AG04450 (cell line): ENCODE measurements around the gene WSCD2. TPM values are rescaled to one million over a fixed set of nuclear protein-coding genes. Genes with fewer than 3 reads are reported as not detected.

ENCODE experiments used
- CTCF ChIA-PET: fragments of 300-600, 350-600 bp; formaldehyde crosslinking; extraction: SDS; loops from one replicate; lab custom pipeline; 2022; ENCODE audit warnings: antibody characterized with exemption, inconsistent platforms; lab: Charles Lee
- POLR2A ChIA-PET: fragments of 350-600 bp; formaldehyde crosslinking; extraction: SDS; loops from one replicate; lab custom pipeline; 2021; ENCODE audit warnings: antibody characterized with exemption, inconsistent platforms; lab: Yijun Ruan, JAX
- DNase-seq: peaks from one replicate; pipeline ENCODE4 v3.0.0-alpha.2; 2011; ENCODE audit warnings: low read depth, low spot score
- H3K27ac ChIP-seq: one replicate; pipeline ENCODE4 v1.5.1; 2012; ENCODE audit warnings: low read depth, low read length, control low read depth
- H3K27me3 ChIP-seq: one replicate; pipeline ENCODE4 v1.6.0; 2012; ENCODE audit warnings: low read length; ENCODE audit not compliant: control insufficient read depth, insufficient read depth
- H3K4me3 ChIP-seq: 2 replicates; pipeline ENCODE4 v1.5.1; 2011; ENCODE audit warnings: mild to moderate bottlenecking, low read depth, low read length, control low read depth
- H3K9me3 ChIP-seq: 2 replicates; pipeline ENCODE4 v1.5.1; 2012; ENCODE audit warnings: low read length; ENCODE audit not compliant: control insufficient read depth, insufficient read depth
- CTCF ChIP-seq: IDR thresholded peaks from 2 replicates; pipeline ENCODE4 v1.5.1; 2011; ENCODE audit warnings: low read depth, low read length, control low read depth, inconsistent platforms
- polyA plus RNA-seq: library from polyadenylated mRNA; depleted of rRNA; stranded (reverse); fragments of >200 nt; gene quantifications from 2 replicates; pipeline ENCODE4 v1.2.3, GENCODE V29; 2011

WSCD2 gene
- polyA plus RNA-seq, 1 experiment, result not detected

- ChIA-PET CTCF (no interaction called here), POLR2A (no interaction called here)
- Histone ChIP-seq H3K9me3 (no peaks in the 10 kb centered on the region), H3K27ac (no peak overlapping the region), H3K4me3 (no peak overlapping the region), H3K27me3 (no peaks in the 10 kb centered on the region)
- DNase-seq, result no peak
- TF ChIP-seq CTCF, result no peak
These were observed 16.1 kb upstream of the WSCD2 start for GRCh38 chr12:108112832-108113556.

GRCh38 chr12:108115123-108116121 is 13.7 kb upstream of the WSCD2 start:
- H3K27me3 ChIP-seq, result no peaks in the 10 kb centered on the region
- no peak for DNase-seq
- TF ChIP-seq CTCF, result no peak
- no peak overlapping the region for H3K4me3 ChIP-seq
- no peaks in the 10 kb centered on the region for H3K9me3 ChIP-seq
- no peak overlapping the region for H3K27ac ChIP-seq
- CTCF ChIA-PET, result no interaction called here
- POLR2A ChIA-PET, result no interaction called here

- Histone ChIP-seq H3K27me3 (no peaks in the 10 kb centered on the region), H3K4me3 (no peak overlapping the region), H3K27ac (no peak overlapping the region), H3K9me3 (no peaks in the 10 kb centered on the region)
- POLR2A ChIA-PET, result no interaction called here
- CTCF ChIA-PET, result no interaction called here
- no peak for DNase-seq
- no peak for TF ChIP-seq CTCF
These were observed 12.8 kb upstream of the WSCD2 start for GRCh38 chr12:108116254-108116653.

- no peak for DNase-seq
- H3K9me3 ChIP-seq, result no peaks in the 10 kb centered on the region
- CTCF ChIA-PET, result no interaction called here
- H3K4me3 ChIP-seq, result no peak overlapping the region
- H3K27ac ChIP-seq, result no peak overlapping the region
- no peaks in the 10 kb centered on the region for H3K27me3 ChIP-seq
- POLR2A ChIA-PET, result no interaction called here
- TF ChIP-seq CTCF, result no peak
These were observed 12.4 kb upstream of the WSCD2 start for GRCh38 chr12:108116699-108117098.
